ENCODE results near the gene NOVA1. TPM values are rescaled to one million over a fixed set of nuclear protein-coding genes. Genes with fewer than 3 reads are reported as not detected.

NOVA1 gene
- total RNA-seq, 1 donor from 2014 or later: 1.7 TPM

DNA sequence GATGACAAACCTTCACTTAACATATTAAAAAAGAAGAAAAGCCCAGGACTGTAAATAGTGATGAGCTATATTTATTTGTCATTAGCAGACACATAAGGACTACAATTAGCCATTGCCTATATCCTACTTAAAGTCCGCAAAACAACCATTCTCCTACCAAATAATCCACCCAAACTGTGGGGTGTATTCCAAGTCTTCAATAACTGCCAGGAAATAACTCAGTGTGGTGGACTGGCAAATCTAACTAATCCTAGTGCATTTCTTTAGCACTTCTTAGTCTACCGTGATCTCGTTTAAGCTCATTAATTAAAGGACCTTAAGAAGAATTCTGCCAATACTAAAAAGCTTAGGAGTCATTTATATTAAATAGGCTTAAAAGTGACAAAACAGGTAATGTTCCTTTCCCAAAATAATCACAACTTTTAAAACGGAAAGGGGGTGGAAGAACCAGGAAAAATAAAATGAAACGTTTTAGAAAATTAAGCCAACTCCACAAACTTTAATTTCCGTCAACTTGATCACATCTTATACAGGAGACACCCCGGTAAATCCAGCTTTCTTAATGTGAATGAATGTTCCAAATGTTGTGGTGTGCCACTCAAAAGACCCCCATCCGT is 1.8 kb downstream of the NOVA1 start:
- H3K36me3 ChIP-seq (ENCODE audit: control insufficient read depth, insufficient read depth, low read length): no peaks in the 10 kb centered on the region
- H3K4me3 ChIP-seq (ENCODE audit: low read depth, low read length): peak overlapping the region; percentile 82
- no peak for DNase-seq (ENCODE audit: low read depth)
- TF ChIP-seq, protein P1, sequence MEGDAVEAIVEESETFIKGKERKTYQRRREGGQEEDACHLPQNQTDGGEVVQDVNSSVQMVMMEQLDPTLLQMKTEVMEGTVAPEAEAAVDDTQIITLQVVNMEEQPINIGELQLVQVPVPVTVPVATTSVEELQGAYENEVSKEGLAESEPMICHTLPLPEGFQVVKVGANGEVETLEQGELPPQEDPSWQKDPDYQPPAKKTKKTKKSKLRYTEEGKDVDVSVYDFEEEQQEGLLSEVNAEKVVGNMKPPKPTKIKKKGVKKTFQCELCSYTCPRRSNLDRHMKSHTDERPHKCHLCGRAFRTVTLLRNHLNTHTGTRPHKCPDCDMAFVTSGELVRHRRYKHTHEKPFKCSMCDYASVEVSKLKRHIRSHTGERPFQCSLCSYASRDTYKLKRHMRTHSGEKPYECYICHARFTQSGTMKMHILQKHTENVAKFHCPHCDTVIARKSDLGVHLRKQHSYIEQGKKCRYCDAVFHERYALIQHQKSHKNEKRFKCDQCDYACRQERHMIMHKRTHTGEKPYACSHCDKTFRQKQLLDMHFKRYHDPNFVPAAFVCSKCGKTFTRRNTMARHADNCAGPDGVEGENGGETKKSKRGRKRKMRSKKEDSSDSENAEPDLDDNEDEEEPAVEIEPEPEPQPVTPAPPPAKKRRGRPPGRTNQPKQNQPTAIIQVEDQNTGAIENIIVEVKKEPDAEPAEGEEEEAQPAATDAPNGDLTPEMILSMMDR (IDR thresholded peaks at IDR 0.05; ENCODE audit: insufficient read depth, low read length, poor library complexity, severe bottlenecking): no peak
- no peaks in the 10 kb centered on the region for H3K27me3 ChIP-seq (ENCODE audit: control insufficient read depth, insufficient read depth, low read length)

DNA sequence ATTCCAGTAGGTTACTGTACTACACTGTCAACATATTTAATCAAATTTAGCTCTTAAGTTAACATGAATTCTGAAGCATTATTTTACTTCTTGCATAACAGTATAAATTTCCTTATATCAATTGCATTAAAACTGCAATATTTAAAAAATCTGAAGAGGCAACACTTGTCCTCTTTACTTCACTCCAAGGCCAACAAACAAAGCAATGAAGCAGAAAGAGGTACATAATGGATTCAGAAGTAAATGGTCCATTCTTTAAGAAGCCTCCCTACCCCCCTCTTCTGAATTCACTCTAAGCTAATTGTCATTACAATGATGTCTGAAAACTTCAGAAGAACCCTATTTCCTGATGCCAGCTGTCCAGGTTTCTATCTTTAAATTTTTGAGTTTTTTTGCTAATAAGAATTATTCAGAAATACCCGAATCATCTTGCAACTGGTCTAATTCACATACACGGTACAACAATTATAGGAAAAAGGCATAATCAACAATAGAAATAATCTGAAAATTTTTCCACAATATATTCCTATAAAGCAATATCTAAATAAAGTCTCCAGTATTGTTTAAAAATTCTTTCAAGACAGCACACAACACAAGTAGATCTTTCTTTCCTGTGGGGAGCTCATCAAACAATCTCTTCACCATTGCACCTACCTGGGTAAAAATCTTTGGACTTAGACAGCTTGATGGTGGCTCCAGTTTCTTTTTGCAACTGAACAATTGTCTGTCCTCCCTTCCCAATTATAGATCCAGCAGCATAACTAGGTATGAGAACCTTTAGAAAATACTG is 2.9 kb downstream of the NOVA1 start:
- Histone ChIP-seq H3K36me3 (ENCODE audit: control insufficient read depth, insufficient read depth, low read length) (no peaks in the 10 kb centered on the region), H3K4me3 (ENCODE audit: low read depth, low read length) (no peak overlapping the region), H3K27me3 (ENCODE audit: control insufficient read depth, insufficient read depth, low read length) (no peaks in the 10 kb centered on the region)
- TF ChIP-seq, protein P1 (IDR thresholded peaks at IDR 0.05; ENCODE audit: insufficient read depth, low read length, poor library complexity, severe bottlenecking): no peak
- DNase-seq (ENCODE audit: low read depth): no peak

DNA sequence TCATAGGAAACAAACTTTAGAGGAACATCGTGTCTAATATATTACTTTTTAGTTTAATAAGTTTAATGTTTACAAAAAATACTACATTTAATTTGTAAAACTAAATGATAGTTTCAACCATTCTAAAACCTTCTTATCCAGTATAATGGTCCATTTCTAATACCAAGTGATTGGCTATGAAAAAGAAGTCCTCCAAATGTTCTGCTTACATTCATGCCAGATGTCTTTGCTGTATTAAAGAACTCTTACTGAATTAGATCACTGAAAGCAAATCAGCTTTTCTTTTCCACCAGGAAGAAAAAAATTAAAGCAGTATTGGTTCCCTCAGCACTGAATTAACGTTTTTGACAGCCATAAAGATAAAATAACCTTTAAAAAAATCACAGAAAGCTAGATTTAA is 3.7 kb downstream of the NOVA1 start:
- no peak for DNase-seq (ENCODE audit: low read depth)
- Histone ChIP-seq H3K4me3 (ENCODE audit: low read depth, low read length) (no peak overlapping the region), H3K27me3 (ENCODE audit: control insufficient read depth, insufficient read depth, low read length) (no peaks in the 10 kb centered on the region), H3K36me3 (ENCODE audit: control insufficient read depth, insufficient read depth, low read length) (no peaks in the 10 kb centered on the region)
- TF ChIP-seq, protein P1 (IDR thresholded peaks at IDR 0.05; ENCODE audit: insufficient read depth, low read length, poor library complexity, severe bottlenecking): no peak

DNA sequence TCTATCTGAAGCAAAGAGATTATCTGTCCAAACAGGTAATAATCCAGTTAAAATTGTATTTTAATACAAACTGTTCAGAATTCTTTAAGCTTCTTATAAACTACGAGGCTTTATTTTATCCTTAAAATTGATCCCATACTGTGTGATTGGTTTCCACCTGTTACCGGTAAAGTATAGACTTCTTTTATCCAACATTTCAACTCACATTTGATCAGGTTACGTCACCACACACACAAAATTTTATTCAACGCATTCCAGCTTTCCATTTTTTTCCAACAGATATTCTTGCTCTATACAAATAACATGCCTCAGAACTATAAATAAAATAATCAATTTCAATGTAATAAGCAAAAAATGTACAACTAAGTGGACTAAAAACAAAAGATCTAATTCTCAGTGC is 4.5 kb downstream of the NOVA1 start:
- Histone ChIP-seq H3K36me3 (ENCODE audit: control insufficient read depth, insufficient read depth, low read length) (no peaks in the 10 kb centered on the region), H3K4me3 (ENCODE audit: low read depth, low read length) (no peak overlapping the region), H3K27me3 (ENCODE audit: control insufficient read depth, insufficient read depth, low read length) (no peaks in the 10 kb centered on the region)
- TF ChIP-seq, protein P1 (IDR thresholded peaks at IDR 0.05; ENCODE audit: insufficient read depth, low read length, poor library complexity, severe bottlenecking): no peak
- DNase-seq (ENCODE audit: low read depth): no peak

DNA sequence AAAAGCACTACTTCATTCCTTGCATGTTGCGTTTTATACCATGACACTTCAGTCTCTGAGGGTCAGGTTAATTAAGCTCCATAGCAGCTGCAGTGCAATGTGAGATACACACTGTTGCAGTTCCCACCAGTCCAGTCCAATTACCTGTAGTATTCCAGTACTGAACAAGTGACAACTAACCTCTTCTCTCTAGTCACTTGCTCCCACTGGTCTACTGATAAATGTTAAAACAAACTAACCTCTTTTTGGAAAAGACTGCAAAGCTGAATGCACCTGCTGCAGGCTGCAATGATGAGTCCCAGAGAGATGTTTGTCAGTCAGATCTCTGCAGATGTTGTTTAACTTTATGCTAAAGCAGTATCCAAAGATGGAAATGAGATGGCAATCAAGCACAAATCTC is 7.9 kb downstream of the NOVA1 start:
- Histone ChIP-seq H3K27me3 (ENCODE audit: control insufficient read depth, insufficient read depth, low read length) (no peaks in the 10 kb centered on the region), H3K4me3 (ENCODE audit: low read depth, low read length) (no peak overlapping the region), H3K36me3 (ENCODE audit: control insufficient read depth, insufficient read depth, low read length) (no peaks in the 10 kb centered on the region)
- no peak for DNase-seq (ENCODE audit: low read depth)
- TF ChIP-seq, protein P1 (IDR thresholded peaks at IDR 0.05; ENCODE audit: insufficient read depth, low read length, poor library complexity, severe bottlenecking): no peak
